ENCODE measurements around the gene WDR88. TPM values are rescaled to one million over a fixed set of nuclear protein-coding genes. Genes with fewer than 3 reads are reported as not detected.
"Not testable (repeated sequence)": the region's sequence is repeated elsewhere in the genome, so short reads cannot be mapped to it uniquely, and the experiment has no call there.

WDR88 gene
- total and polyA plus RNA-seq, 2 donors from 2014 or later = not detected

DNA sequence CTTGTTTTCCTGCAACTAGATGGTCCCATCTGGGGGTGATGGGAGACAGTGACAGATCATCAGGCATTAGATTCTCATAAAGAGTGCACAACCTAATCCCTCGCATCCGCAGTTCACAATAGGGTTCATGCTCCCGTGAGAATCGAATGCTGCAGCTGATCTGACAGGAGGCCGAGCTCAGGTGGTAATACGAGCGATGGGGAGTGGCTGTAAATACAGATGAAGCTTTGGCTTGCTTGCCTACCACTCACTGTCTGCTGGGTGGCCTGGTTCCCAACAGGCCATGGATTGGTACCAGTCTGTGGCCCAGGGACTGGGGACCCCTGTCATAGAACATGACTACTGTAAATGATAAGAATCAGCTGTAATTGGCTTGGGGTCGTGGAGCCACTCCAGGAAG lies 28.0 kb downstream of the WDR88 start:
- no peak overlapping the region for H3K9ac ChIP-seq (ENCODE audit: low read length in 3 of 3)
- H3K4me1 ChIP-seq (ENCODE audit: control insufficient read depth in 2 of 3, insufficient read depth in 2 of 3, low read depth in 1 of 3, low read length in 3 of 3) = no peaks in the 10 kb centered on the region
- FAIRE-seq (no peak), DNase-seq (no peak)
- H3K4me3 ChIP-seq (ENCODE audit: low read length in 3 of 3) = no peak overlapping the region
- H3K27ac ChIP-seq (ENCODE audit: low read depth in 2 of 2, low read length in 2 of 2) = no peak overlapping the region
- no peaks in the 10 kb centered on the region for H3K36me3 ChIP-seq (ENCODE audit: control insufficient read depth in 2 of 3, insufficient read depth in 3 of 3, low read length in 3 of 3)
- no peaks in the 10 kb centered on the region for H3K27me3 ChIP-seq (ENCODE audit: control insufficient read depth, insufficient read depth, low read length)
- intact Hi-C loops (cut with DNase I) = no loop called here
- no peaks in the 10 kb centered on the region for H3K9me3 ChIP-seq (ENCODE audit: control insufficient read depth in 2 of 3, insufficient read depth in 1 of 3, low read length in 3 of 3)
- TF ChIP-seq, protein P1, sequence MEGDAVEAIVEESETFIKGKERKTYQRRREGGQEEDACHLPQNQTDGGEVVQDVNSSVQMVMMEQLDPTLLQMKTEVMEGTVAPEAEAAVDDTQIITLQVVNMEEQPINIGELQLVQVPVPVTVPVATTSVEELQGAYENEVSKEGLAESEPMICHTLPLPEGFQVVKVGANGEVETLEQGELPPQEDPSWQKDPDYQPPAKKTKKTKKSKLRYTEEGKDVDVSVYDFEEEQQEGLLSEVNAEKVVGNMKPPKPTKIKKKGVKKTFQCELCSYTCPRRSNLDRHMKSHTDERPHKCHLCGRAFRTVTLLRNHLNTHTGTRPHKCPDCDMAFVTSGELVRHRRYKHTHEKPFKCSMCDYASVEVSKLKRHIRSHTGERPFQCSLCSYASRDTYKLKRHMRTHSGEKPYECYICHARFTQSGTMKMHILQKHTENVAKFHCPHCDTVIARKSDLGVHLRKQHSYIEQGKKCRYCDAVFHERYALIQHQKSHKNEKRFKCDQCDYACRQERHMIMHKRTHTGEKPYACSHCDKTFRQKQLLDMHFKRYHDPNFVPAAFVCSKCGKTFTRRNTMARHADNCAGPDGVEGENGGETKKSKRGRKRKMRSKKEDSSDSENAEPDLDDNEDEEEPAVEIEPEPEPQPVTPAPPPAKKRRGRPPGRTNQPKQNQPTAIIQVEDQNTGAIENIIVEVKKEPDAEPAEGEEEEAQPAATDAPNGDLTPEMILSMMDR (IDR thresholded peaks at IDR 0.05; ENCODE audit: borderline replicate concordance, extremely low read depth, insufficient read depth) = no peak

DNA sequence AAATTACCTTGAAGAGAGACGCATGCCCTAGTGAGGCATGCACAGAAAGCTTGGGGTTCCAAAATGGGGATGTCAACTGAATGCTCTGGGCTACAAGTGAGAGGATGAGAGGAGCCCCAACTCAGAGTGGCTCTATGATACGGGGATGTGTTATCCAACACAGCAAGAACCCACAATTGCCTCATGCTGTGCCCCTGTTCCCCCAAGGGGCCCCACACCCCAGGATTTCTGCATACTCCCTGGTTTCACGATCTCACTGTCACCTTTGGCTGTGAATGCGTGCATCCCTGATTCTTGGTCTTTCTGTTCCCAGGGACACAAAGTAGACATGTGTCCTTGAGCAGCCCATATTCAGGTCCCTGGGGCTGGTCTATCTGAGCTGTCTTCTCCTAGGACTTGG lies 29.3 kb downstream of the WDR88 start:
- no peaks in the 10 kb centered on the region for H3K9me3 ChIP-seq (ENCODE audit: control insufficient read depth in 2 of 3, insufficient read depth in 1 of 3, low read length in 3 of 3)
- TF ChIP-seq, protein P1 (IDR thresholded peaks at IDR 0.05; ENCODE audit: borderline replicate concordance, extremely low read depth, insufficient read depth) = no peak

DNA sequence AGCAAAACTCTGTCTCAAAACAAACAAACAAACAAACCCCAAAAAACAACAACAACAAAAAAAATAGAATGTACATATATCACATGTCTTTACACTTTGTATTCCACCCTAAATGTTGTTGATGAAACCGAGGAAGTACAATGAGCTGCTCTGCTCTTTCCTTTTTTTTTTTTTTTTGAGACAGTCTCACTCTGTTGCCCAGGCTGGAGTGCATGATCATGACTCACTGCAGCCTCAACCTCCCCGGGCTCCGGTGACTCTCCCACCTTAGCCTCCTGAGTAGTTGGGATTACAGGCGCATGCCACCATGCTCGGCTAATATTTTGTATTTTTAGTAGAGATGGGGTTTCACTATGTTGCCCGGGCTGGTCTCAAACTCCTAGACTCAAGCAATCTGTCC lies 31.6 kb downstream of the WDR88 start:
- Histone ChIP-seq H3K9ac (ENCODE audit: low read length in 3 of 3) (no peak overlapping the region), H3K36me3 (ENCODE audit: control insufficient read depth in 2 of 3, insufficient read depth in 3 of 3, low read length in 3 of 3) (no peaks in the 10 kb centered on the region), H3K4me3 (ENCODE audit: low read length in 3 of 3) (no peak overlapping the region), H3K27ac (ENCODE audit: low read depth in 2 of 2, low read length in 2 of 2) (no peak overlapping the region), H3K27me3 (ENCODE audit: control insufficient read depth, insufficient read depth, low read length) (no peaks in the 10 kb centered on the region), H3K4me1 (ENCODE audit: control insufficient read depth in 2 of 3, insufficient read depth in 2 of 3, low read depth in 1 of 3, low read length in 3 of 3) (no peaks in the 10 kb centered on the region), H3K9me3 (ENCODE audit: control insufficient read depth in 2 of 3, insufficient read depth in 1 of 3, low read length in 3 of 3) (no peaks in the 10 kb centered on the region)
- TF ChIP-seq, protein P1 (IDR thresholded peaks at IDR 0.05; ENCODE audit: borderline replicate concordance, extremely low read depth, insufficient read depth) = no peak
- FAIRE-seq = no peak
- intact Hi-C loops (cut with DNase I) = no loop called here
- peak in 1 of 5 donors; percentile 3 for DNase-seq

More for the DNA sequence above, 29.3 kb downstream of the WDR88 start:
- no peaks in the 10 kb centered on the region for H3K36me3 ChIP-seq (ENCODE audit: control insufficient read depth in 2 of 3, insufficient read depth in 3 of 3, low read length in 3 of 3)
- no peaks in the 10 kb centered on the region for H3K4me1 ChIP-seq (ENCODE audit: control insufficient read depth in 2 of 3, insufficient read depth in 2 of 3, low read depth in 1 of 3, low read length in 3 of 3)
- DNase-seq (no peak), FAIRE-seq (no peak)
- intact Hi-C loops (cut with DNase I) = no loop called here
- H3K27me3 ChIP-seq (ENCODE audit: control insufficient read depth, insufficient read depth, low read length) = no peaks in the 10 kb centered on the region
- H3K9ac ChIP-seq (ENCODE audit: low read length in 3 of 3) = no peak overlapping the region
- H3K27ac ChIP-seq (ENCODE audit: low read depth in 2 of 2, low read length in 2 of 2) = no peak overlapping the region
- H3K4me3 ChIP-seq (ENCODE audit: low read length in 3 of 3) = no peak overlapping the region

DNA sequence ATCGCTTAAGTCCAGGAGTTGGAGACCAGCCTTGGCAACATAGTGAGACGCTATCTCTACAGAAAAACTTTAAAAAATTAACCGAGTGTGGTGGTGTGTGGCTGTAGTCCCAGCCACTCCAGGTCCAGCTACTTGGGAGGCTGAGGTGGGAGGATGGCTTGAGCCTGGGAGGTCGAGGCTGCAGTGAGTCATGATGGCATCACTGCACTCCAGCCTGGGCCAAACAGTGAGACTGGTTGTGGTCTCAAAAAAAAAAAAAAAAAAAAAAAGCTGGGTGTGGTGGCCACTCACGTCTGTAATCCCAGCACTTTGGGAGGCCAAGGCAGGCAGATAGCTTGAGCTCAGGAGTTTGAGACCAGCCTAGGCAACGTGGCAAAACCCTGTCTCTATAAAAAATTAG lies 34.1 kb downstream of the WDR88 start:
- intact Hi-C loops (cut with DNase I); H3K9me3 ChIP-seq (ENCODE audit: control insufficient read depth in 2 of 3, insufficient read depth in 1 of 3, low read length in 3 of 3); H3K4me1 ChIP-seq (ENCODE audit: control insufficient read depth in 2 of 3, insufficient read depth in 2 of 3, low read depth in 1 of 3, low read length in 3 of 3); H3K27ac ChIP-seq (ENCODE audit: low read depth in 2 of 2, low read length in 2 of 2); H3K27me3 ChIP-seq (ENCODE audit: control insufficient read depth, insufficient read depth, low read length); H3K4me3 ChIP-seq (ENCODE audit: low read length in 3 of 3); H3K36me3 ChIP-seq (ENCODE audit: control insufficient read depth in 2 of 3, insufficient read depth in 3 of 3, low read length in 3 of 3); FAIRE-seq; H3K9ac ChIP-seq (ENCODE audit: low read length in 3 of 3): not testable (repeated sequence)
- peak in 1 of 5 donors; percentile 3 for DNase-seq

Data from kidney (tissue), 14 donors.